Fibroblast of skin of right quadriceps (primary cell): ENCODE data around the gene ZFP64.
"Not testable (repeated sequence)": the region's sequence is repeated elsewhere in the genome, so short reads cannot be mapped to it uniquely, and the experiment has no call there.

ENCODE experiments used
- DNase-seq: peaks from one replicate; pipeline ENCODE4 v3.0.0-alpha.2; 2013

The ZFP64 gene

DNA sequence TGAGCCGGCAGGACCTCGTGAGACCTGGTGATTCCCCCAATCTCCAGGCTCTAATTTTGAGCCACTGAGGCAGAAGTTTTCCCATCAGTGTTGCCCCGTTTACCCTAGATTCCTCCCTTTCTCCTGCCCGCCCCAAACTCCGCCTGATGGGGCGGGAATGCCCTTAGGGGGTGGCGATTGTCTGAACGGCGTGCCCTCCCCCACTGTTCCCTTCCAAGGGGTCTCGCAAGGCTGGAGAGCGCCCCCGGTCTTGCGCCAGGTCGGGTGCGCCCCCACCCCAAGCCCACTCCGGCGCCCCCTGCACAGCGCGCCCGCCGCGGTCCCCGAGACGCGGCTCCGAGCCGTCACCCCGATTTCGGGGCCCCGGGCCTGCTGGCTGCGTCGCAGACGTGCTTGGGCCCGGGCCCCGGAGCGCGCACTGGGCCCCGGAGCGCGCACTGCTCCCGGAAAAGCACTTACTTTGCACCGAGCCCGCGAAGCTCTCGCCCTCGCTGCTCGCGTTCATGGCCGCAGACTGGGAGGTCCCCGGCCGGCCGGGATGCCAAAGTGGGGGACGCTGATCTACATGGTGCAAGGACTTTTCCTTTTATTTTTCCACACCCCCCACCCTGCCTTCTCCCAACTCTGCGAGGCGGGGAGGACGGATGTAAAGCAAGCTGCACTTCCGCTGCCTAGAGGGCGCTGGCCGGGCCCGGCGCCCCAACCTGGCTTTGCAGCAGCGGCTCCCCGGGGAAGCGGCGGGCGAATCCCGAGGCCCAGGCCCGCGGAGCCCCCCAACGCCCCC, at the start of gene ZFP64:
TSS of gene ZFP64 (minus strand) at position 648 of the 784 bp plus-strand sequence. CDS start at position 505, 143 bp downstream.
- DNase-seq = peak; percentile 79

DNA sequence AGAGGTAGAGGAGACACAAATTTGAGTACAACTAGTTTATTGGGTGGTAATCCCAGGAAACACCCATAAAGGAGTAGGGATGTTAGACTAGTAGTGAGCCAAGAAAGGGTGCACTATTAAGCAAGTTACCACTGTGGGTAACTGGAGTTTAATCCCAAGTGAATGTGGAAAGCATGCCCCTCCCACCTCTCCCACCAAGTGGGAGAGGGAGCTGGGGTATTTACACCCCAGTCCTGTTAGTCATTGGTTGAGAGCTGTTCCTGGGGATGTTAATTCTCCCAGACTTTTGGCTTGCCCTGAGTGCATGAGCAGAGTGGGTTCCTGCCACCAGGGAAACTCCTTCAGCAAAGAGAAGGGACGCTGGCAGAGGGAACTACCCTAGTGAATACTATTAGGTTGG, 49.2 kb upstream of the ZFP64 start:
- DNase-seq = no peak

DNA sequence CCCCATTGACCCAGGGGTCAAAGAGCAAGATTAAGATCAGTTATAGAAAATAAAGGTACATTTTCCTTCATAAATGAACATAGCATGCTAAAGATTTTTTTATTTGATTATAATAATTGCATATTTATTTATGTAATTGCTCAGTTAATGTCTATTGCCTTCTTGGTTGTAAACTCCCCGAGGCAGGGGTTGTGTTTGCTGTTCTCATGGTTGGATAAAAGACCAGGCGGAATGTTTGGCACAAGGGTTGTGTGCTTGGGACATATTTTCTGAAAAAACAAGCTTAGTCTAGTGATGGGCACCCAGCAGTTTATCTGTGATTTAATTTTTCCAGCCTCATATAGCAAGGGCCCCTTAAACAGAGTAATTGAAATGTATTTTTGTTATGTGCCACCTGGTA, 47.5 kb upstream of the ZFP64 start:
- DNase-seq = no peak

DNA sequence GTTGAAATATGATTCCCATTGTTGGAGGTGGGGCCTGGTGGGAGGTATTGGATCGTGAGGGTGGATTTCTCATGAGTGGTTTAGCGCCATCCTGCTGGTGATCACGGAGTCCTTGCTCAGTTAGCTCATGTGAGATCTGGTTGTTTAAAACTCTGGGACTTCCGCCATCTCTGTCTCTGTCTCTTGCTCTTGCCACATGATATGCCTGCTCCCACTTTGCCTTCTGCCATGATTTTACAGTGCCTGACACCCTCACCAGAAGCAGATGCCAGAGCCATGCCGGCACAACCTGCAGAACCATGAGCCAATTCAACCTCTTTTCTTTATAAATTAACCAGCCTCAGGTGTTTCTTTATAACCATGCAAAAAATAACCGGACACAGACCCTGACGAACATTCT, 44.7 kb upstream of the ZFP64 start:
- DNase-seq = no peak

DNA sequence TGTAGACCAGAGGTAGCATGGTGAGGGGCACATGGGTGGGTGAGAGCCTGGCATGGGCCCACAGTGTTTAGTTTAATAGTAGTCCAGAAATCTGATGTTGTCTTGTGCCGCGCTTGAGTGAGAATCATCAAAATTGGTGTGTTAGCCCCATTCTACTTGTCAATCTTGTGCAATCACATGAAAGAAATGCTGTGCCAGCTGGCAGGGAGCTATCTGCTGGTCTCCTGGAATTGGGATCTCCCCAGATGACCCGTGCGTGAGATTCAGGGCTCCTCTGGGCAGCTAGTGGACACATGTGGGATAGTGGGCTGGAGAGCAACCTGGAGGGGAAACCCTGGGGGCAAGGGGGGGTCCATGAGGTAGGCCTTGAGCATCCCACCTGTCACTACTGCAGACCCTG, 43.5 kb upstream of the ZFP64 start:
- DNase-seq = no peak

DNA sequence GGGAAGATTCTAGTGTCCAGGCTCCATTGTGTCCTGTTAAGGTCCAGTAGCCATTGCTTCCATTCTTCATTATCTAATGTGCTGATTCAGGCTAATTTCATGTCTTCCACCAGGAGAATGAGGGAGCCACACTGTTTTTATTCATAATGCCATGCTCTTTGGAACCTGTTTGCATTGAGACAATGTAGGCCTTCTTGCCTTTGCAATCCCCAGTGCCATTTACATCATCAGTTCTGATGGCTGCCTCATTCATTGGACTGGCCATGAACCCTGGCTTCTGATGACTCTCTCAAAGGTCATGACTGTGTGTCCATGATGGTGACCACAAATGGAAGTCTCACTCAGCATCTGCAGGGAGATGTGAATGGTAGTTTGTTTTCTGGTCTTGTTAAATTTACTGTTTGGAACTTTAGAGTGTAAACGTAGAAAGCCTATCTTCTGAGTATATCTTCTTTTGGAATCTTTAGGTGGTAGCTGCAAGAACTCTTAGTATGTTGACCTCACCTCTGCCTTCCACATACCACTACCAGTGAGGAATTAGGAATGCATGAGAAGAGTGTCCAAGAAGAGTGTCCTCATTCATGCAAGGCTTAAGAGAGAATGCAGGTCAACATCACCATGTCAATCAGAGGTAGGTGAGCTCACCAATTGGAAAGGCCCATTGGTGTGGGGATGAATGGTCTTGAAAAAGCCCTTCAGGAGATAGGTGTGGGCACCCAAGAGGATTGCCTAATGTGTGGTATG, 42.9 kb upstream of the ZFP64 start:
- no peak for DNase-seq

DNA sequence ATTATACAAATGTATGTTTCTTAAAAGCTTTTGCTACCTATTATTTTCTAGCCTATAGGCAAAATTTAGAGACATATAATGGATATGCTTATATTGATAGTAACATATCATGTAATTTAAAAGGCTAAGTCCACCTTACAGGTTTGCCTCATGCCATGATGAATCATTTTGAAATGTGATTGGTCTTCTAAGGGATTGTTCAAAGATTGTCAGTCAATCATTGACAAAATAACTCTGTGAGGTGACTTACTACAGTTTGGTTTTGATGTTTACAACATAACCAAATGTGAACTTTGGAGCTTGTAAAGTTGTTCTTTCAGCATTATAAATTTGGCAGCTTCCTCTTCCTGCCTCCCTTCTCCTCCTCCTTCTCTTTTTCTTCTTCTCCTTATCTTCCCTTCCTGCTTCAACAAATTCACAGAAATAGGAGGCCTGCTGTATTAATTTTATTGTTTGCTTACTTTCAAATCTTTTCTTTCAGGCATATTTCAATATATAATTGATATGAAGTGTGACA, 39.7 kb upstream of the ZFP64 start:
- DNase-seq = no peak

DNA sequence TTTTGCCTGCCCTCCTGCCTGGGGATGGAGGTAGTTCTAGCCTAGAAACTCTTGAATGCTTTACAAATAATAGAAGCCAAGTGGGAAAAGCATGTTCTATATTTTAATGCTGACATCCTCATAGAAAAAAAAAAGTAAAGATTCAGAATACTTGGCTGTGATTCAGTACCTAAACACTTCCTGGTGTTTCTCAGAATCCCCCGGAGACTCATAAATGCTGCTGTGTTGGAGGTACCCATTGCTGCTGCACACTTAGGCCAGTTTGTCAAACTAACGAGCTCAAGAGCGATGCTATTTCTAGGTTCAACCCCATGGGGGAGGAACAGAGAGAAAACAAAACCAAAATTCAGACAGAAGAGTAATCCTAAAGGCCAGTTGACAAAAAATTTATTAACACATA, 38.8 kb upstream of the ZFP64 start:
- peak; percentile 95 for DNase-seq

DNA sequence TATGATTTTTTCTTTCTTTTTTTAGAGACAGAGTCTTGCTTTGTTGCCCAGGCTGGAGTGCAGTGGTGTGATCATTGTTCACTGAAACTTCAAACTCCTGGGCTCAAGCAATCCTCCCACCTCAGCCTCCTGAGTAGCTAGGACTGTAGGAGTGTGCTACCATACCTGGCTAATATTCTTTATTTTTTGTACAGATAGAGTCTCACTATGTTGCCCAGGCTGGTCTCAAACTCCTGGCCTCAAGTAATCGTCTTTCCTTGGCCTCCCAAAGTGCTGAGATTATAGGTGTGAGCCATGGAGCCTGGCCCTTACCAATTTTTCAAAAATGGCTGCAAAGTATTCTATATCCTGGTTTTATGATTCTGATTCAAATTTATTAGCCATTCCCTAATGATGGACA, 37.8 kb upstream of the ZFP64 start:
- not testable (repeated sequence) for DNase-seq

DNA sequence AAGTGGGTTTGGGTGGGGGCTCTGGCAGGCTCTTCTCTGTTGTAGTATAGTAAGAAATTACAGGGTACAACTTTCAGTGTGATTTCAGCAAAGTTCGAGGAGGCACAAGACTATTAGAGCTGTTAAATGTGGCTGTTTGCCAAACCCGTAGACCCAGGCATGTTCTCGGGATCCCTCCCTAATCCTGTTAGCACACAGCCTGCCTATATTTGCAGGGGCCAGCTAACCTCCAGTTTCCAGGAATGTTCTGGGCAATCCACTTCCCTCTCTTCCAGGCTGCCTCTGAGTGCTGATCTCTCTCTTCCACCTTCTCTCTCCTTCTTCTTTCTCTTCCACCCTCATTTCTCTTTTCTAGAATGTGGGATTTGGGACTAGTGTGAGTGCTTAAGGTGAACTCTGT, 34.8 kb upstream of the ZFP64 start:
- DNase-seq = peak; percentile 14

DNA sequence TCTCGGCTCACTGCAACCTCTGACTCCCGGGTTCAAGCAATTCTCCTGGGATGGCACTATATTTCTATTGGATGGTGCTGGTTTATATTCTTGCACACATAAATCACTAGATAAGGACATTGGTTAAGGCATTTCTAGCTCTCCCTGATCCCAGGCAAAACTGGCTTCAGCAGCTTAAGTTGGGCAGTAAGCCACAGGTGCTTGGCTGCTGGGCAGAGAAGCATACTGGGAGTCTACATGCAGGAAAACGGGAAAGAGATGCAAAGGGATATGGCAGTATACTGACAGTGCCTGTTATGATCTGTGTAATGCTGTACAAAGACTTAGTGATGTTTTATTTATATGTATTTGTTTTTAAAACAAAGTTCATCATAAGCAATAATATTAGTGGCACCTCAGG, 33.3 kb upstream of the ZFP64 start:
- no peak for DNase-seq

DNA sequence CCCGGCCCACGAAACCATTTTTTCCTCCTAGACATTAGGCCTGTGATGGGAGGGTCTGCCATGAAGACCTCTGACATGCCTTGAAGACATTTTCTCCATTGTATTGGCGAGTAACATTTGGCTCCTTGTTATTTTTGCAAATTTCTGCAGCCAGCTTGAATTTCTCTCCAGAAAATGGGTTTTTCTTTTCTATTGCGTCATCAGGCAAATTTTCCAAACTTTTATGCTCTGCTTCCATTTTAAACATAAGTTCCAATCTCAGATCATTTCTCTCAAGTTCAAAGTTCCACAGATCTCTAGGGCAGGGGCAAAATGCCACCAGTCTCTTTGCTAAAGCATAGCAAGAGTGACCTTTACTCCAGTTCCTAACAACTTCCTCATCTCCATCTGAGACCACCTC, 29.8 kb upstream of the ZFP64 start:
- DNase-seq = not testable (repeated sequence)

DNA sequence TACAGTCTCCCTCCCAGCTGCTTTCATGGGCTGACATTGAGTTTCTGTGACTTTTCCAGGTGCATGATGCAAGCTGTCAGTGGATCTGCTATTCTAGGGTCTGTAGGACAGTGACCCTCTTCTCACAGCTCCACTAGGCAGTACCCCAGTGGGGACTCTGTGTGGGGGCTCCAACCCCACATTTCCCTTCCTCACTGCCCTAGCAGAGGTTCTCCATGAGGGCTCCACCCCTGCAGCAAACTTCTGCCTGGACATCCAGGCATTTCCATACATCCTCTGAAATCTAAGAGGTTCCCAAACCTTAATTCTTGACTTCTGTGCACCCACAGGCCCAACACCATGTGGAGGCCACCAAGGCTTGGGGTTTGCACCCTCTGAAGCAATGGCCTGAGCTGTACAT, 29.3 kb upstream of the ZFP64 start:
- DNase-seq = not testable (repeated sequence)

DNA sequence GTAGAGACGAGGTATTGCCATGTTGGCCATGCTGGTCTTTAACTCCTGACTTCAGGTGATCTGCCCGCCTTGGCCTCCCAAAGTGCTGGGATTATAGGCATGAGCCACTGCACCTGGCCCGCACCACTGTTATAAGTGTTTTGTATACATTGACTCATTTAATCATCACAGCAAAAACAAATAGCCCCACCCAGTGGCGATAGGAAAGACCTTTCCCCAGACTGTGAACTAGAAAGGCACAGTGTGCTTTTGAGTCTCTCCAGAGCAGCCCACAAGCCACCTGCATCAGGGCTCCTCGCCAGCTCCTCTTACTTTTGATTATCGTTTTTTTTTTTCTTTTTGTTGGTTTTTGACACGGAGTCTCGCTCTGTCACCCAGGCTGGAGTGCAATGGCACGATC, 27.9 kb upstream of the ZFP64 start:
- DNase-seq = no peak

DNA sequence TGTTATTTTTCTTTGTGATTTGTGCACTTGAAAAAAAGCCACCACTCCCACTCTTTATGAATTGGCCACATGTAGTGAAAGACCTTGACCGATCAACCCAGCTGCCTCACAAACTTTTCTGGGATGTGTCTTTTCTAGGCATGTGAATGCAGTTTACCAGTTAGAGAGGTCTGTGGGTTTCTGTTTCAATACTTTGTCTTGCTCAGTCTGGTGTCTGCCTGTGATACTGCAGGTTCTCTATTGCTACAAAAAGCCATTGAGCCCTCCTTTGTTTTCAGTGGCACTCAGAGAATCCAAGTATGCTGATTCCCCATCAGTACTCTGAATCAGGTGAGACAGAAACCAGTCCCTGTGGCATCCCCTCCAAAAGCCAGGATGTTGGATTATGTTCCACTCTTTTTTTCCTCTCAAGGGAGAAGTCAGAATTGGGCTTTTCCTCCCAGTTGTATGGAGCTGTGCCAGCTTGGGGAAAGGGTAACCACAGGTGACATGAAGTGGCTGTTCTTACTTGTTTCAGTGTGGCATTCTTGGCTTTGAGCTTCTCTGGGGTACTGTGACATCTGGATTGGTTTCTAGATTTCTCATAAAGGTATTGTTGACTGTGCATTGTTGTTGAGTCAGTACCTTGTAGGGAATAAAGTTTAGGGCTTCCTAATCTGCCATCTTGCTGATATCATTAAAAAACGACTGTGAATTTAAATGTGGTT, 26.3 kb upstream of the ZFP64 start:
- DNase-seq = no peak

DNA sequence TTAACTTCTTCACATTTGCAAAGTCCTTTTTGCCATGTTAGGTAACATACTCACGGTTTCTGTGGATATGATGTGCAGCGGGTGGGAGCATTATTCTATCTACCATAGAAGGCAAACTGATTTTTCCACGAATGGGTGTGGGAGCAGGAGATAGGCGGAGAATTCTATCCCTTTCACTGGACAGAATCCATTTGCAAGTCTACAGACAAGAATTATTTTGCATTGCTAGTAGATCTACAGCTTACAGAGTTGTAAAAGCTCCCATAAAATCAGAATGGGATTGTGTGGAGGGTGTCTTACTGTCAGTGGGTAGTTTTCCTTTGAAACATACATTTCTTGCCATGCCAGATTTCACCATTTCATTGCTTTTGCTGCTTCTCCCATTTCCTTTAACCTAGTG, 22.4 kb upstream of the ZFP64 start:
- DNase-seq = no peak

DNA sequence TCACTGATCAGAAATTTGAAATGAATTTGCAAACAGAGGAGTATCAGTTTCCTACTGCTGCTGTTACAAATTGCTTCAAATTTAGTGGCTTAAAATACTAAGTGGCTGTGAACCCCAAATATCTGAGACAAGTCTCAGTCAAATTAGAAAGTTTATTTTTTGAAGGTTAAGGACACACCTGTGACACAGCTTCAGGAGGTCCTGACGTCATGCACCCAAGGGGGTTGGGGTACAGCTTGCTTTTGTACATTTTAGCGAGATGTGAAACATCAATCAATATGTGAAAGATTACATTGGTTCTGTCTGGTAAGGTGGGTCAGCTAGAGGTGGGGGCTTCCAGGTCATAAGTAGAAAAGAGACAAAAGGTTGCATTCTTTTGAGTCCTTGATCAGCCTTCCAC, 21.4 kb upstream of the ZFP64 start:
- no peak for DNase-seq

DNA sequence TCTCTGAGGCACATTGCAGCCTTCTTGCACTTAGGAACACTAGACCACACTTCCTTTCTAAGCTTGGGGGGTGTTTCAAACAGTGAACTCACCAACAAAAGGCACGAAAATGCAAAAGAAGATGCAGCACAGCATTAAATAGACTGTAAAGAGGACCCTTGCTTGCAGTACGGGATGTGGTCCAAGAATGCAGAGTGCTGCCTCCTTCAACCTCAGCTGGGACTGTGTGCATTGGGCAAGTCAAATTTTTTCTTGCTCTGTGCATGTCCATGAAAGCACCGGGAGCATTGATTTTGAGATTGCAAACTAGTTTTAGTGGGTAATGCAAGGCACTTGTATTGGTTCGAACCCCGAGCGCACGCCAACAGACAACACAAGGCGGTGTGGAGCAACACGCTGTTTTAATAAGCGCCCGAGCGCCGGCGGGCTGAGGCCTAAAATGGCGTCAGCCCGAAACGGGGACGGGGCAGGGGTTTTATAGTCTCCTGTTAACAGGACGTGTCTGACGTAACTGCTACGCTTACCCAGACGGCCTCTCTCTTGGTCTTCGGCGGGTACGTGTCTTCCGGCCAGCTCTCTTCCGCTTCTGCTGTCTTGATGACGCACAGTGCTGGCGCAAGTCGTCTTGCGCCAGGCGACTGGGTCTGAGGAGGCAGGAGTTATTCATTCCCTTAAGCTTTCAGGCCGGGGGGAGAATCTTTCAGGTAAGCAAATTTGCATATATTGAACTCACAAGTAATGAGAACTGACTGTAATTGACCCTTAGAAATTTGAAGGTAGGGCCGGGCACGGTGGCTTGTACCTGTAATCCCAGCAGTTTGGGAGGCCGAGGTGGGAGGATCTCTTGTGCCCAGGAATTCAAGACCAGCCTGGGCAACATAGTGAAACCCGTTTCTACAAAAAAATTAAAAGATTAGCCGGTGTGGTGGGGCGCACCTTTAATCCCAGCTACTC, 18.7 kb upstream of the ZFP64 start:
- no peak for DNase-seq

DNA sequence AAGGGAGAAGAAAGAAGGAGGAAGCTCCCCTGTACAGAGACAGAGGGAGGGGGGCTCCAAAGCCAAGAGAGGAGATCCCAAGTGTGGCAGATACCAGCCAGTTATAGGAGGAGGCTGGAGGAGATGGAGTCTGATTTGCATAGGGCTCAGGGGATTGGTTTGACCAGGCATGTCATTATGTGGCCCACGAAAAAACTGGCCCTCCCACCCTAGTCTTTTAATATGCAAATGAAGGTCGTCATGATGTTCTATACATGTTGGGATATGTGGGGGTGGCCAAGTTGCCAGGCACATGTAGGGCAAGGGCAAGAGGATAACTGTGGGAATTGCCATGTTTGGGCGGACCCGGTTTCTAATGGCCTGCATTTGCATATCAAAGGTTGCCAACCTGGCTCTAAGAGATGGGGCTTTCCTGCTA, 17.6 kb upstream of the ZFP64 start:
- no peak for DNase-seq

DNA sequence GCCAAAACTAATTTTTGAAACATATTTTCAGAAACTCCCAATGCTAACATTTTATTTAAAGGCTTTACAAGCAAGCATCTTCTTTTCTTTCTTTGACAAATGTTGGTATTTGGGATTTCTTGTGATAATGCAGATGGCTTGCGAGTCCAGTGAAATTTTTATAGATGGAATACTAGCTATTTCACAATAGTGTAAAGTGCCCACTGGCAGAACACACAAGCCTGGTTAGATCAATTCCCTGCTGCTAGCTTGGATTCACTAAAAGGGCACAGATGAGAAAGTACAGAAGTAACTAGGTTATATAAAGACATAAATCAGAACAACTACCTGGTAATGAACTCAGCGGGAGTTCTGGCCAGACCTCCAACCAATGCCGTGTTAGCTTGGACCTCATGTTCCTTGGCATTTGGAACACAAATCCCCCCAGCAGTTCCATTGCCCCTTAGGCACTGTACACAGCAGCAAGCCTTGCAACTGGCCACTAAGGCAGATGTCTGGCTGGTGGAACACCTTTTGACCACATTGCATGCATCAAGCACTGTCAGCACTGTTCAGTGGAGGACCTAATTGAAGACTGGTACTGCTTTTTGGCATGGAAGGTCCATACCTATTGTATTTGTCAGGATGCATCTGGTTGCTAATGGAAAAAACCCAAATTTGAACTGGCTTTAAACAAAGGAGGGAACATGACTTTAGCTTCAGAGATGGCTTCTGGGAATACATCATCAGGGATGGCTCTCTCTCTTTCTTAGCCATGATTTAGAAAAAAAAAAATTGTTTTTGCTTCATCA, 15.6 kb upstream of the ZFP64 start:
- DNase-seq = no peak

DNA sequence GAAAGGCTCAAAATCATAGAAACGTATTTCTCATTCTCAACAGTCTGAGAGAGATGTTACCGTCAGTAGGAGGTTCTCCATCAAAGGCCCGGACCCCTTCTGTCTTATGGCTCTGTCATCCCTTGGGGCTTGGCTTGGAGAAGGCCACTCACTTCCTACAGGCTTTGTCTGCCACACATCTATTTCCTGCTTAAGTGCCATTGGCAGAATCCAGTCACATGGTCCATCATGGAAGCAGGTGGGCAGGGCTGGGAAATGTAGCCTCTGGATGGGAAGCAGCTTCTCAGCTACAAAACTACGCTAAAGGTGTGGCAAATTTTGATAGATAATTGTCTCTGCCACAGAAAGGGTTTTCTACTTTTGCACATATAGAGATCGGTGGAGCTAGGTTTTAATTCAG, 12.6 kb upstream of the ZFP64 start:
- no peak for DNase-seq

DNA sequence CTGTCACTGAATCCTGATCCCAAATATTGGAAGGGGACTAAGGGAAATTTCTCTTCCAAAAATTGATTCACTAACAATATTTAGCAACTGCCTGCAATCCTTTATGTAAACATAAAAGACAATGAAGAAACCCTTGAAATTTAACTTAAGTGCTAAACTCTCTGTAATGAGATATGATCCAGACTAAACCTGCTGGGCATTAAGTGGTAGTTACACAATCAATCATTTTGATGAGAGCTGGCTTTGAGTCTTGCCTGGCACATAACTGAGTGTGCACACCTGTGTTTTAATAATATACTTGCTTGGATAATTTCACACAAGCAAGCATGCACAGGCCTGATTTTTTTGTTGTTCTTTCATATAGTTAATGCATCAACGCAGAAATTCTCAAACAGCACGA, 9.8 kb upstream of the ZFP64 start:
- DNase-seq = no peak
